HEK293 (cell line): ENCODE results near the gene TBC1D22A.

Experiments
- PRDM1 ChIP-seq: fragments of 450-650 bp; formaldehyde crosslinking; IDR thresholded peaks from 2 replicates; pipeline ENCODE4; 2016; ENCODE audit warnings: missing biosample characterization, missing genetic modification characterization
- REST ChIP-seq: fragments of 450-650 bp; formaldehyde crosslinking; IDR thresholded peaks from 2 replicates; pipeline ENCODE4 v1.5.1; 2016; ENCODE audit warnings: missing biosample characterization, missing genetic modification characterization
- ZBTB49 ChIP-seq: fragments of 450-650 bp; formaldehyde crosslinking; IDR thresholded peaks from 2 replicates; pipeline ENCODE4 v1.5.1; 2016; ENCODE audit warnings: missing biosample characterization, missing genetic modification characterization, low read depth
- ZFP69B ChIP-seq: fragments of 450-650 bp; formaldehyde crosslinking; IDR thresholded peaks from 2 replicates; pipeline ENCODE4 v1.5.1; 2016; ENCODE audit warnings: missing biosample characterization, missing genetic modification characterization
- ZNF140 ChIP-seq: fragments of 450-650 bp; formaldehyde crosslinking; IDR thresholded peaks from 2 replicates; pipeline ENCODE4 v1.5.1; 2016; ENCODE audit warnings: missing biosample characterization, missing genetic modification characterization
- ZNF530 ChIP-seq: fragments of 450-650 bp; formaldehyde crosslinking; IDR thresholded peaks from 2 replicates; pipeline ENCODE4 v1.5.1; 2016; ENCODE audit warnings: low read depth, missing biosample characterization, missing genetic modification characterization
- ZNF585B ChIP-seq: fragments of 450-650 bp; formaldehyde crosslinking; IDR thresholded peaks from 2 replicates; pipeline ENCODE4 v1.5.1; 2016; ENCODE audit warnings: missing biosample characterization, missing genetic modification characterization
- ZNF837 ChIP-seq: fragments of 450-650 bp; formaldehyde crosslinking; IDR thresholded peaks from 2 replicates; pipeline ENCODE4 v1.5.1; 2016; ENCODE audit warnings: missing biosample characterization, missing genetic modification characterization
- TF ChIP-seq, protein P1 (sequence below): fragments of 450-650 bp; formaldehyde crosslinking; IDR thresholded peaks from 2 replicates; pipeline ENCODE4 v1.5.1; 2016; ENCODE audit warnings: missing biosample characterization, missing genetic modification characterization

GRCh38 chr22:47151490-47151889 is 389.0 kb downstream of the TBC1D22A start:
- no peak for TF ChIP-seq ZNF530
- TF ChIP-seq, protein P1, sequence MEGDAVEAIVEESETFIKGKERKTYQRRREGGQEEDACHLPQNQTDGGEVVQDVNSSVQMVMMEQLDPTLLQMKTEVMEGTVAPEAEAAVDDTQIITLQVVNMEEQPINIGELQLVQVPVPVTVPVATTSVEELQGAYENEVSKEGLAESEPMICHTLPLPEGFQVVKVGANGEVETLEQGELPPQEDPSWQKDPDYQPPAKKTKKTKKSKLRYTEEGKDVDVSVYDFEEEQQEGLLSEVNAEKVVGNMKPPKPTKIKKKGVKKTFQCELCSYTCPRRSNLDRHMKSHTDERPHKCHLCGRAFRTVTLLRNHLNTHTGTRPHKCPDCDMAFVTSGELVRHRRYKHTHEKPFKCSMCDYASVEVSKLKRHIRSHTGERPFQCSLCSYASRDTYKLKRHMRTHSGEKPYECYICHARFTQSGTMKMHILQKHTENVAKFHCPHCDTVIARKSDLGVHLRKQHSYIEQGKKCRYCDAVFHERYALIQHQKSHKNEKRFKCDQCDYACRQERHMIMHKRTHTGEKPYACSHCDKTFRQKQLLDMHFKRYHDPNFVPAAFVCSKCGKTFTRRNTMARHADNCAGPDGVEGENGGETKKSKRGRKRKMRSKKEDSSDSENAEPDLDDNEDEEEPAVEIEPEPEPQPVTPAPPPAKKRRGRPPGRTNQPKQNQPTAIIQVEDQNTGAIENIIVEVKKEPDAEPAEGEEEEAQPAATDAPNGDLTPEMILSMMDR: no peak
- TF ChIP-seq ZNF140 (tag by site-specific recombination): no peak
- TF ChIP-seq REST (tag by site-specific recombination): no peak
- no peak for TF ChIP-seq PRDM1 (tag by site-specific recombination)
- no peak for TF ChIP-seq ZNF585B
- TF ChIP-seq ZNF837 (tag by site-specific recombination): no peak
- no peak for TF ChIP-seq ZFP69B (tag by site-specific recombination)
- no peak for TF ChIP-seq ZBTB49
